WTC11 (cell line): ENCODE data around the gene TNS2. TPM values are rescaled to one million over a fixed set of nuclear protein-coding genes. Genes with fewer than 3 reads are reported as not detected.

Experiments
- ATAC-seq: fragments of 200-7000 bp; cut with Tn5 transposase; 2 replicates; pipeline ENCODE4 v1.10.0; 2021; ENCODE audit warnings: mild to moderate bottlenecking, moderate library complexity
- CTCF ChIA-PET: fragments of 300-600 bp; sonication (Branson Sonifier 250); formaldehyde crosslinking; loops from one replicate; lab custom pipeline; 2021; ENCODE audit warnings: antibody characterized with exemption; lab: Charles Lee
- POLR2A ChIA-PET: fragments of 350-600 bp; sonication (Branson Sonifier 250); formaldehyde crosslinking; loops from one replicate; lab custom pipeline; 2021; ENCODE audit warnings: antibody characterized with exemption; lab: Charles Lee
- DNase-seq: peaks from one replicate; pipeline ENCODE4 v3.0.0; 2021; ENCODE audit warnings: low spot score
- H3K27ac Mint-ChIP-seq: 2 replicates; pipeline ENCODE4 v1.8.0; 2021; ENCODE audit warnings: mixed read lengths
- H3K27me3 Mint-ChIP-seq: 2 replicates; pipeline ENCODE4 v1.8.0; 2021; ENCODE audit warnings: low read depth, mild to moderate bottlenecking, moderate library complexity, mixed read lengths
- H3K36me3 Mint-ChIP-seq: 2 replicates; pipeline ENCODE4 v1.8.0; 2021; ENCODE audit warnings: mixed read lengths
- H3K4me1 Mint-ChIP-seq: 2 replicates; pipeline ENCODE4 v1.8.0; 2022; ENCODE audit warnings: mixed read lengths
- H3K4me3 Mint-ChIP-seq: 2 replicates; pipeline ENCODE4 v1.8.0; 2021; ENCODE audit warnings: mild to moderate bottlenecking, moderate library complexity, mixed read lengths
- H3K9me3 Mint-ChIP-seq: 2 replicates; pipeline ENCODE4 v1.8.0; 2021; ENCODE audit warnings: mixed read lengths
- CBFB ChIP-seq: sonication (generic); formaldehyde crosslinking; IDR thresholded peaks from 2 replicates; pipeline ENCODE4 v1.8.1; 2022; ENCODE audit warnings: mild to moderate bottlenecking, low read depth, missing genetic modification reagents
- FOXP1 ChIP-seq: sonication (generic); formaldehyde crosslinking; IDR thresholded peaks from 2 replicates; pipeline ENCODE4 v1.8.0; 2022; ENCODE audit warnings: missing genetic modification reagents, mild to moderate bottlenecking, moderate library complexity, borderline replicate concordance
- GABPB1 ChIP-seq: sonication (generic); formaldehyde crosslinking; IDR thresholded peaks from 2 replicates; pipeline ENCODE4 v1.8.1; 2023; ENCODE audit warnings: mild to moderate bottlenecking, missing genetic modification reagents
- IRF2 ChIP-seq: sonication (generic); formaldehyde crosslinking; IDR thresholded peaks from 2 replicates; pipeline ENCODE4 v1.8.0; 2022; ENCODE audit warnings: low read depth, missing genetic modification reagents, borderline replicate concordance
- MXD4 ChIP-seq: fragments of 250-450 bp; sonication (Bioruptor Pico); IDR thresholded peaks from 2 replicates; pipeline ENCODE4 v1.8.0; 2021; ENCODE audit warnings: mild to moderate bottlenecking, moderate library complexity, borderline replicate concordance
- MYBL2 ChIP-seq: sonication (generic); formaldehyde crosslinking; IDR thresholded peaks from 2 replicates; pipeline ENCODE4 v1.8.1; 2023; ENCODE audit warnings: mild to moderate bottlenecking, moderate library complexity, missing genetic modification reagents
- RORB ChIP-seq: fragments of 250-450 bp; sonication (Bioruptor Pico); IDR thresholded peaks from 2 replicates; pipeline ENCODE4 v1.9.0; 2021; ENCODE audit warnings: mild to moderate bottlenecking
- SMAD3 ChIP-seq: sonication (generic); formaldehyde crosslinking; IDR thresholded peaks from 2 replicates; pipeline ENCODE4 v1.8.0; 2022; ENCODE audit warnings: missing genetic modification reagents, mild to moderate bottlenecking, borderline replicate concordance
- ZBTB21 ChIP-seq: sonication (generic); formaldehyde crosslinking; IDR thresholded peaks from 2 replicates; pipeline ENCODE4 v1.8.1; 2023; ENCODE audit warnings: mild to moderate bottlenecking, missing genetic modification reagents, borderline replicate concordance
- ZNF317 ChIP-seq: sonication (generic); formaldehyde crosslinking; IDR thresholded peaks from 2 replicates; pipeline ENCODE4 v1.8.1; 2023; ENCODE audit warnings: low read depth, mild to moderate bottlenecking, moderate library complexity, missing genetic modification reagents, borderline replicate concordance
- total RNA-seq: library from RNA; stranded (reverse); gene quantifications from 3 replicates; pipeline ENCODE4 v1.2.3, GENCODE V29; 2021
- TF ChIP-seq, protein P1 (sequence below): sonication (generic); formaldehyde crosslinking; IDR thresholded peaks from 2 replicates; pipeline ENCODE4 v1.8.0; 2023; ENCODE audit warnings: missing genetic modification reagents, mild to moderate bottlenecking, borderline replicate concordance
- TF ChIP-seq, protein P2 (sequence below): sonication (generic); formaldehyde crosslinking; conservative IDR thresholded peaks from 2 replicates; pipeline ENCODE4 v1.8.1; 2022; ENCODE audit warnings: mild to moderate bottlenecking, missing genetic modification reagents
- TF ChIP-seq, protein P3 (sequence below): sonication (generic); formaldehyde crosslinking; IDR thresholded peaks from 2 replicates; pipeline ENCODE4 v1.8.1; 2022; ENCODE audit warnings: mild to moderate bottlenecking, moderate library complexity, missing genetic modification reagents
- TF ChIP-seq, protein P4 (sequence below): sonication (generic); formaldehyde crosslinking; IDR thresholded peaks from 2 replicates; pipeline ENCODE4 v1.8.1; 2023; ENCODE audit warnings: mild to moderate bottlenecking, missing genetic modification reagents
- TF ChIP-seq, protein P5 (sequence below): fragments of 200-600 bp; IDR thresholded peaks from 2 replicates; pipeline ENCODE4 v1.8.0; 2022; ENCODE audit warnings: antibody characterized with exemption
- TF ChIP-seq, protein P6 (sequence below): sonication (generic); formaldehyde crosslinking; IDR thresholded peaks from 2 replicates; pipeline ENCODE4 v1.8.1; 2022; ENCODE audit warnings: low read depth, mild to moderate bottlenecking, moderate library complexity, missing genetic modification reagents, borderline replicate concordance

The TNS2 gene
- total RNA-seq, 1 experiment from 2014 or later = 7.7 TPM

DNA sequence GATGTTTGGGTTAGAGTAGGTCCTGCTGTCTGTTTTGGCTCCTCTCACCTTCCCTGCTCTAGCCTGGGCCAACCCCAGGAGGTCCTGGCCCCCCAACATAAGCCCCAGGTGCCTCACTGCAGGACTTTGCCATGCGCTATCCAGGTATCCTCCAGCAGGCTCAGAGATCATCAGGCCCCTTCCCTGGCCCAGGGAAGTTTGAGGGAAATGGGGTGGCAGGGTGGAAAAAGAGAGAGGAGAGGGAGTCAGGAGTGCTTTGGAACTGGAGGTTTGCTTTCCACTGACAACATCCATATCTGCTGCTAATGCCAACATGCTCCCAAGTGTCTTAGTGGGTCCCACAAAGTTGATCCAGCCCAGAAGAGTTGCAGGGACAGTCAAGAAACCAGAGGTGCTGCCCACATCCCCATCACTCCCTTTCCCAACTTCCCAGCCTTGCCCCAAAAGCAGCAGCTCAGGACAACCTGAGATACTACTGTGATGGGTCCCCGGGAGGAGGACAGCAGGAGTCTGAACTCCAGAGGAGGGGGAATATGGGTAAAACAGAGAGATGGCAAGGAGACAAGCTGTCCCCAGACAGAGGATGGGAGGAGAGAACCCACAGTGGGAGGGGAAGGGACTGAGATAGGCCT, 677 bp downstream of the TNS2 start:
- ChIA-PET CTCF (interaction anchor here (0.7 to 8.7 kb wide), 8 partner anchors 10 to 180 kb away, joined by 3 to 97 read pairs (median 4); no protein-coding TSS in a partner anchor), POLR2A (no interaction called here)
- Mint-ChIP-seq H3K4me1 (peaks cover 55% of the 10 kb centered on the region), H3K9me3 (no peaks in the 10 kb centered on the region), H3K4me3 (peak overlapping the region; percentile 62), H3K27me3 (peaks cover 17% of the 10 kb centered on the region), H3K36me3 (peaks cover 7% of the 10 kb centered on the region), H3K27ac (no peak overlapping the region)
- no peak for DNase-seq
- TF ChIP-seq MXD4 (CRISPR knock-in tag) (no peak), IRF2 (CRISPR knock-in tag) (no peak)
- TF ChIP-seq, protein P1, sequence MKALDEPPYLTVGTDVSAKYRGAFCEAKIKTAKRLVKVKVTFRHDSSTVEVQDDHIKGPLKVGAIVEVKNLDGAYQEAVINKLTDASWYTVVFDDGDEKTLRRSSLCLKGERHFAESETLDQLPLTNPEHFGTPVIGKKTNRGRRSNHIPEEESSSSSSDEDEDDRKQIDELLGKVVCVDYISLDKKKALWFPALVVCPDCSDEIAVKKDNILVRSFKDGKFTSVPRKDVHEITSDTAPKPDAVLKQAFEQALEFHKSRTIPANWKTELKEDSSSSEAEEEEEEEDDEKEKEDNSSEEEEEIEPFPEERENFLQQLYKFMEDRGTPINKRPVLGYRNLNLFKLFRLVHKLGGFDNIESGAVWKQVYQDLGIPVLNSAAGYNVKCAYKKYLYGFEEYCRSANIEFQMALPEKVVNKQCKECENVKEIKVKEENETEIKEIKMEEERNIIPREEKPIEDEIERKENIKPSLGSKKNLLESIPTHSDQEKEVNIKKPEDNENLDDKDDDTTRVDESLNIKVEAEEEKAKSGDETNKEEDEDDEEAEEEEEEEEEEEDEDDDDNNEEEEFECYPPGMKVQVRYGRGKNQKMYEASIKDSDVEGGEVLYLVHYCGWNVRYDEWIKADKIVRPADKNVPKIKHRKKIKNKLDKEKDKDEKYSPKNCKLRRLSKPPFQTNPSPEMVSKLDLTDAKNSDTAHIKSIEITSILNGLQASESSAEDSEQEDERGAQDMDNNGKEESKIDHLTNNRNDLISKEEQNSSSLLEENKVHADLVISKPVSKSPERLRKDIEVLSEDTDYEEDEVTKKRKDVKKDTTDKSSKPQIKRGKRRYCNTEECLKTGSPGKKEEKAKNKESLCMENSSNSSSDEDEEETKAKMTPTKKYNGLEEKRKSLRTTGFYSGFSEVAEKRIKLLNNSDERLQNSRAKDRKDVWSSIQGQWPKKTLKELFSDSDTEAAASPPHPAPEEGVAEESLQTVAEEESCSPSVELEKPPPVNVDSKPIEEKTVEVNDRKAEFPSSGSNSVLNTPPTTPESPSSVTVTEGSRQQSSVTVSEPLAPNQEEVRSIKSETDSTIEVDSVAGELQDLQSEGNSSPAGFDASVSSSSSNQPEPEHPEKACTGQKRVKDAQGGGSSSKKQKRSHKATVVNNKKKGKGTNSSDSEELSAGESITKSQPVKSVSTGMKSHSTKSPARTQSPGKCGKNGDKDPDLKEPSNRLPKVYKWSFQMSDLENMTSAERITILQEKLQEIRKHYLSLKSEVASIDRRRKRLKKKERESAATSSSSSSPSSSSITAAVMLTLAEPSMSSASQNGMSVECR (CRISPR knock-in tag) = no peak
- TF ChIP-seq, protein P2, sequence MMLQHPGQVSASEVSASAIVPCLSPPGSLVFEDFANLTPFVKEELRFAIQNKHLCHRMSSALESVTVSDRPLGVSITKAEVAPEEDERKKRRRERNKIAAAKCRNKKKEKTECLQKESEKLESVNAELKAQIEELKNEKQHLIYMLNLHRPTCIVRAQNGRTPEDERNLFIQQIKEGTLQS = no peak
- TF ChIP-seq, protein P3, sequence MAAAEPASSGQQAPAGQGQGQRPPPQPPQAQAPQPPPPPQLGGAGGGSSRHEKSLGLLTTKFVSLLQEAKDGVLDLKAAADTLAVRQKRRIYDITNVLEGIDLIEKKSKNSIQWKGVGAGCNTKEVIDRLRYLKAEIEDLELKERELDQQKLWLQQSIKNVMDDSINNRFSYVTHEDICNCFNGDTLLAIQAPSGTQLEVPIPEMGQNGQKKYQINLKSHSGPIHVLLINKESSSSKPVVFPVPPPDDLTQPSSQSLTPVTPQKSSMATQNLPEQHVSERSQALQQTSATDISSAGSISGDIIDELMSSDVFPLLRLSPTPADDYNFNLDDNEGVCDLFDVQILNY (CRISPR knock-in tag) = no peak
- TF ChIP-seq, all 79 proteins: peak for 0
- no peak for ATAC-seq

DNA sequence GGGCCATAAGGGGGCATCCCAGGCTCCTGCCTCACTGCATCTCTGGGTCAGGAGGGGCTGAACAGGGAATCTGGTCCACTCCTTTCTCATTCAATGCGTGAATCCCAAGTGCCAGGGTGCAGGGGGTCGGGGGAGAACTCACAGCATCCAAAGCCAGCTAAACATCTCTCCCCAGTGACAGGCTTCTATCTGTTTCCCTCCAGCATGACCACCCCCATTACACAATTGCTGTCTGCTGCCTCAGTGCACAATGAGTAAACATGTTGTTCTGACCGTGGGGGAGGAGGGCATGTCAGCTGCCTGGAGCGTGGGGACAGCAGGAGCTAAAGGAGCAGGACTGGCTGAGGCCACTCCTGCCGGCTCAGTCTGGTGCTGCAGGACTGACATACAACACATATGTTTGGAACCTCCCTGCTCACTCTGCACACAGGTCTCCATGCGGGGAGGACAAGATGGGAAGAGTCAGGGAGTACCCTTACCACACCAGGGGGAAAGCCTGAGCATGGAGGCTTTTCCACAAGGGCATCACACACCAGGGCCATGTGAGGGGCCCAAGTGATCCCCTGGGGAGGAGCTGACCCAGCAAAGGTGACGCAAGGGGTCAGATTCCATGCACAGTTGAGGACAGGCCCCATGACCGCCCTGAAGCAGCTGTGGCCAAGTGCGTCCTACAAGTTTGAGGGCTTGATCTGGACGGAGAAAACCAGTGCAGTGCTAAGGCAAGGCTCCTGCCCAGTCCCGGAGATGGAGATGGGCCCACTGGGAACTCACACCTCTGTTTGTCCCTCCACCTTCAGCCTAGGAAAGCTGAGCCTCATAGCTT, 1.4 kb downstream of the TNS2 start:
- ChIA-PET POLR2A (interaction anchor here (0.5 kb wide), 1 partner anchor 163 kb away, joined by 4 read pairs; no protein-coding TSS in a partner anchor), CTCF (interaction anchor here (0.7 to 8.7 kb wide), 7 partner anchors 9 to 130 kb away, joined by 3 to 97 read pairs (median 4); partner anchors contain the start of gene SPRYD3)
- no peak for DNase-seq
- H3K27me3 Mint-ChIP-seq = peaks cover 17% of the 10 kb centered on the region
- peaks cover 7% of the 10 kb centered on the region for H3K36me3 Mint-ChIP-seq
- H3K4me3 Mint-ChIP-seq = peak overlapping the region; percentile 62
- no peak for ATAC-seq
- no peak overlapping the region; the same call in 1 of the 2 replicates for H3K27ac Mint-ChIP-seq
- TF ChIP-seq CBFB (CRISPR knock-in tag) (no peak), GABPB1 (CRISPR knock-in tag) (peak; percentile 84)
- H3K9me3 Mint-ChIP-seq = no peaks in the 10 kb centered on the region
- peaks cover 47% of the 10 kb centered on the region for H3K4me1 Mint-ChIP-seq

DNA sequence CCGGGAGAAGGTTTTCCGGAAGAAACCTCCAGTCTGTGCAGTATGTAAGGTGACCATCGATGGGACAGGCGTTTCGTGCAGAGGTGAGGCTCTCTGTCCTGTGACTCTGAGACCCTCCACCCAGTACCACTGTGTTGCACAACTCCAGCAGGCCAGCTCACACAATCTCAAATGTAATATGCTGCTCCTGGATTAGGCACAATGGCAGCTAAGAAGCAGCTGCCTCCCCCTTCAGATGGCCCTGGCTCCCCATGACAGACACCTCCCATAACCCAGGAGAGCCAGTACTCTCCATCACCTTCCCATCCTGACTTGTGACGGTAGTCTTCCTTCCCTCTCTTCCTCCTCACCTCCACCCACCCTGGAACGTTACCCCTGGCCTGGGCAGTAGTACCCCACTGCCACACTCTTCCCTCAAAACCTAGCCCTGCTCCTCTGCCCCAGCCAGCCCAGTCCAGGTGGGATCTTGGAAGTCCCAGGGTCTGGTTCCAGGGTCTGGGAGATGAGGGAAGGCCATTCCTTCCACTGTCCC, 2.1 kb downstream of the TNS2 start:
- Mint-ChIP-seq H3K36me3 (peaks cover 7% of the 10 kb centered on the region), H3K9me3 (no peaks in the 10 kb centered on the region), H3K4me1 (peaks cover 46% of the 10 kb centered on the region), H3K27ac (no peak overlapping the region), H3K27me3 (peaks cover 21% of the 10 kb centered on the region), H3K4me3 (no peak overlapping the region)
- CTCF ChIA-PET = interaction anchor here (1.2 to 8.7 kb wide), 5 partner anchors 8 to 129 kb away, joined by 3 to 97 read pairs (median 33); partner anchors contain the start of gene SPRYD3
- DNase-seq = no peak
- no peak for ATAC-seq
- POLR2A ChIA-PET = interaction anchor here (0.5 kb wide), 1 partner anchor 163 kb away, joined by 4 read pairs; no protein-coding TSS in a partner anchor
- TF ChIP-seq ZBTB21 (CRISPR knock-in tag) (no peak), FOXP1 (CRISPR knock-in tag) (no peak), RORB (CRISPR knock-in tag) (no peak), ZNF317 (no peak), SMAD3 (CRISPR knock-in tag) (no peak), GABPB1 (CRISPR knock-in tag) (no peak), MYBL2 (CRISPR knock-in tag) (no peak)
- TF ChIP-seq, protein P4, sequence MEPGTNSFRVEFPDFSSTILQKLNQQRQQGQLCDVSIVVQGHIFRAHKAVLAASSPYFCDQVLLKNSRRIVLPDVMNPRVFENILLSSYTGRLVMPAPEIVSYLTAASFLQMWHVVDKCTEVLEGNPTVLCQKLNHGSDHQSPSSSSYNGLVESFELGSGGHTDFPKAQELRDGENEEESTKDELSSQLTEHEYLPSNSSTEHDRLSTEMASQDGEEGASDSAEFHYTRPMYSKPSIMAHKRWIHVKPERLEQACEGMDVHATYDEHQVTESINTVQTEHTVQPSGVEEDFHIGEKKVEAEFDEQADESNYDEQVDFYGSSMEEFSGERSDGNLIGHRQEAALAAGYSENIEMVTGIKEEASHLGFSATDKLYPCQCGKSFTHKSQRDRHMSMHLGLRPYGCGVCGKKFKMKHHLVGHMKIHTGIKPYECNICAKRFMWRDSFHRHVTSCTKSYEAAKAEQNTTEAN (CRISPR knock-in tag) = no peak
- TF ChIP-seq, protein P5, sequence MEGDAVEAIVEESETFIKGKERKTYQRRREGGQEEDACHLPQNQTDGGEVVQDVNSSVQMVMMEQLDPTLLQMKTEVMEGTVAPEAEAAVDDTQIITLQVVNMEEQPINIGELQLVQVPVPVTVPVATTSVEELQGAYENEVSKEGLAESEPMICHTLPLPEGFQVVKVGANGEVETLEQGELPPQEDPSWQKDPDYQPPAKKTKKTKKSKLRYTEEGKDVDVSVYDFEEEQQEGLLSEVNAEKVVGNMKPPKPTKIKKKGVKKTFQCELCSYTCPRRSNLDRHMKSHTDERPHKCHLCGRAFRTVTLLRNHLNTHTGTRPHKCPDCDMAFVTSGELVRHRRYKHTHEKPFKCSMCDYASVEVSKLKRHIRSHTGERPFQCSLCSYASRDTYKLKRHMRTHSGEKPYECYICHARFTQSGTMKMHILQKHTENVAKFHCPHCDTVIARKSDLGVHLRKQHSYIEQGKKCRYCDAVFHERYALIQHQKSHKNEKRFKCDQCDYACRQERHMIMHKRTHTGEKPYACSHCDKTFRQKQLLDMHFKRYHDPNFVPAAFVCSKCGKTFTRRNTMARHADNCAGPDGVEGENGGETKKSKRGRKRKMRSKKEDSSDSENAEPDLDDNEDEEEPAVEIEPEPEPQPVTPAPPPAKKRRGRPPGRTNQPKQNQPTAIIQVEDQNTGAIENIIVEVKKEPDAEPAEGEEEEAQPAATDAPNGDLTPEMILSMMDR = no peak
- TF ChIP-seq, protein P6, sequence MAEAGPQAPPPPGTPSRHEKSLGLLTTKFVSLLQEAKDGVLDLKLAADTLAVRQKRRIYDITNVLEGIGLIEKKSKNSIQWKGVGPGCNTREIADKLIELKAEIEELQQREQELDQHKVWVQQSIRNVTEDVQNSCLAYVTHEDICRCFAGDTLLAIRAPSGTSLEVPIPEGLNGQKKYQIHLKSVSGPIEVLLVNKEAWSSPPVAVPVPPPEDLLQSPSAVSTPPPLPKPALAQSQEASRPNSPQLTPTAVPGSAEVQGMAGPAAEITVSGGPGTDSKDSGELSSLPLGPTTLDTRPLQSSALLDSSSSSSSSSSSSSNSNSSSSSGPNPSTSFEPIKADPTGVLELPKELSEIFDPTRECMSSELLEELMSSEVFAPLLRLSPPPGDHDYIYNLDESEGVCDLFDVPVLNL (CRISPR knock-in tag) = no peak
